C4-2B (cell line): Measurements from ENCODE around the gene METRN.

Experiments
- H3K27ac ChIP-seq: fragments of 450-650 bp; 2 replicates; pipeline ENCODE4 v1.5.1; 2017
- CTCF ChIP-seq: fragments of 450-650 bp; conservative IDR thresholded peaks from 2 replicates; pipeline ENCODE4 v1.5.1; 2017; ENCODE audit warnings: mild to moderate bottlenecking
- ZFX ChIP-seq: fragments of 450-650 bp; IDR thresholded peaks from 2 replicates; pipeline ENCODE4 v1.6.1; 2017

The METRN gene

GRCh38 chr16:759110-759910 lies 44.4 kb downstream of the METRN start:
- TF ChIP-seq CTCF = no peak
- no peak for TF ChIP-seq ZFX
- no peak overlapping the region for H3K27ac ChIP-seq

GRCh38 chr16:760065-760464 lies 45.1 kb downstream of the METRN start:
- no peak overlapping the region for H3K27ac ChIP-seq
- TF ChIP-seq CTCF (no peak), ZFX (no peak)

GRCh38 chr16:760545-761343 lies 45.8 kb downstream of the METRN start, which contains the start of gene MSLN:
MSLN (plus strand) TSS chr16:760734; CDS start chr16:762681, 1,947 bp downstream.
- H3K27ac ChIP-seq = no peak within 1 kb of the TSS
- TF ChIP-seq ZFX = no peak
- TF ChIP-seq CTCF = no peak

GRCh38 chr16:761625-762513 lies 47.0 kb downstream of the METRN start:
- H3K27ac ChIP-seq = no peak overlapping the region
- TF ChIP-seq CTCF (no peak), ZFX (no peak)

- H3K27ac ChIP-seq = no peak overlapping the region
- TF ChIP-seq ZFX (no peak), CTCF (no peak)
These were observed 47.8 kb downstream of the METRN start for GRCh38 chr16:762595-763268.

- no peak overlapping the region for H3K27ac ChIP-seq
- TF ChIP-seq CTCF = no peak
- no peak for TF ChIP-seq ZFX
These were observed 48.7 kb downstream of the METRN start for GRCh38 chr16:763369-764183.
